MM.1S (cell line): ENCODE data around the gene CBX8.

ENCODE experiments used
- EZH2 ChIP-seq: fragments of 300-600 bp; sonication (generic); optimal IDR thresholded peaks from 2 replicates; pipeline ENCODE3; 2017; ENCODE audit warnings: low read depth, mild to moderate bottlenecking, antibody characterized with exemption, low read length, mixed read lengths
- EZH2phosphoT487 ChIP-seq: fragments of 300-600 bp; sonication (generic); IDR thresholded peaks from 2 replicates; pipeline ENCODE4 v1.6.1; 2018; ENCODE audit warnings: antibody characterized with exemption, low read length
- TF ChIP-seq, protein P1 (sequence below): fragments of 300-600 bp; sonication (generic); IDR thresholded peaks from 2 replicates; pipeline ENCODE4 v1.5.1; 2016; ENCODE audit warnings: antibody characterized with exemption, low read length, mixed read lengths

DNA sequence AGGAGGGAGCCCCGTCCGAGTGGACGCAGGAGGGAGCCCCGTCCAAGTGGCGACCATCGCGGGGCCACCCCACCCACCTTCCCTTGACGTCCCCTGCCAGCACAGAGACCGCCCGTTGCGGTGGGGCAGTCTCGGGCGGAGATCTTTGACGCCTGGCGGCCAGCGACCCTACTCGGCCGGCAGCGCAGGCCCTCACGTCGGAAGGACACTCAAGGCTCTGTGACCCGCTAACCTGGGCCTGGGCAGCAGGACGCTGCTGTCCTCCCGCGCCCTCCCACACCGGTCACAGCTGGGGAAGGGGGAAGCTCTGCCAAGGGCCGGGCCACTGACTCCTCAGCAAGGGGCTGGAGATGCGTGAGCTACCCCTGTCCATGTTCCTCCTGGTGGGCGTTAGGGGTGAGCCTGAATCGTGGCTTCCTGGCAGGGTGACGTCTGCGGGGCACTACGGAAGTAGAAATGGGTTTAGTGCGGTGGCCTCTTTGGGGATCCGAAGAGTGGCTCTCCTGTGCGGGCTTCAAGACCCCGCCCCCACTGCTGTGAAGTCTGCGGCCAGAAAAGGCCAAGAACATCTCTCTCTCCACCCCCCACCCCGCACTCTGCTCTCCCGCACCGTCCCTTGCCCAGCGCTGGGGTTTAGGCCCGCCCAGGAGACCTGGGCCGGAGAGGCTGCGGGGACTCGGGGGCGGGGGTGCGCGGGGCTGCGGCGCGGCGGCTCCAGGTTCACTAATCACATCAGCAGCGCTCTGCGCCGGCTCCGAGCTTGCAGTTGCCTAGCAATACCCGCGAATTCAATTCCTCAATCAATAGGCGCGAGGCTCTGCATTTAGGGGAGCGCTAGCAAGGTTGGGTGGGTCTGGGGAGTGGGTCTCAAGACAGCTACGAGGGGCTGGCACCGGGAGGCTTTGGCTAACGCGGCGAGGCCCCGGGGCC lies 5.8 kb downstream of the CBX8 start:
- TF ChIP-seq, protein P1, sequence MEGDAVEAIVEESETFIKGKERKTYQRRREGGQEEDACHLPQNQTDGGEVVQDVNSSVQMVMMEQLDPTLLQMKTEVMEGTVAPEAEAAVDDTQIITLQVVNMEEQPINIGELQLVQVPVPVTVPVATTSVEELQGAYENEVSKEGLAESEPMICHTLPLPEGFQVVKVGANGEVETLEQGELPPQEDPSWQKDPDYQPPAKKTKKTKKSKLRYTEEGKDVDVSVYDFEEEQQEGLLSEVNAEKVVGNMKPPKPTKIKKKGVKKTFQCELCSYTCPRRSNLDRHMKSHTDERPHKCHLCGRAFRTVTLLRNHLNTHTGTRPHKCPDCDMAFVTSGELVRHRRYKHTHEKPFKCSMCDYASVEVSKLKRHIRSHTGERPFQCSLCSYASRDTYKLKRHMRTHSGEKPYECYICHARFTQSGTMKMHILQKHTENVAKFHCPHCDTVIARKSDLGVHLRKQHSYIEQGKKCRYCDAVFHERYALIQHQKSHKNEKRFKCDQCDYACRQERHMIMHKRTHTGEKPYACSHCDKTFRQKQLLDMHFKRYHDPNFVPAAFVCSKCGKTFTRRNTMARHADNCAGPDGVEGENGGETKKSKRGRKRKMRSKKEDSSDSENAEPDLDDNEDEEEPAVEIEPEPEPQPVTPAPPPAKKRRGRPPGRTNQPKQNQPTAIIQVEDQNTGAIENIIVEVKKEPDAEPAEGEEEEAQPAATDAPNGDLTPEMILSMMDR: no peak
- no peak for TF ChIP-seq EZH2
- TF ChIP-seq EZH2phosphoT487: no peak
